ENCODE measurements around the gene MREG.
"Not testable (repeated sequence)": the region's sequence is repeated elsewhere in the genome, so short reads cannot be mapped to it uniquely, and the experiment has no call there.

DNA sequence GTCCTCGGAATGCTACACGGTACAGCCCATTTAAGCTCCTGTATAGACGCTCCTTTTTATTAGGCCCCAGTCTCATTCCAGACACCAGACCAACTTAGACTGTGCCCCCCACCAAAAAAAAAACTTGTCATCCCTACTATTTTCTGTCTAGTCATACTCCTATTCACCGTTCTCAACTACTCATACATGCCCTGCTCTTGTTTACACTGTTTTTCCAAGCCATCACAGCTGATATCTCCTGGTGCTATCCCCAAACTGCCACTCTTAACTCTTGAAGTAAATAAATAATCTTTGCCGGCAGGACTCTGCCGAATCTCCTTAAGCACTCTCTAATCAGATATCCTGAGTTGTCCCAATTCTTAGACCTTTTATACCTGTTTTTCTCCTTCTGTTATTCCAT is 86.4 kb downstream of the MREG start:
- not testable (repeated sequence) for TF ChIP-seq ZFP36 (IDR thresholded peaks at IDR 0.05; ENCODE audit: borderline replicate concordance, partially characterized antibody); MAZ (IDR thresholded peaks at IDR 0.05; ENCODE audit: borderline replicate concordance, low read depth, low read length); EP300 (IDR thresholded peaks at IDR 0.05); RAD21 (conservative IDR thresholded peaks at IDR 0.05 in 1 of 2, IDR thresholded peaks at IDR 0.05 in 1 of 2); CHD2 (IDR thresholded peaks at IDR 0.05; ENCODE audit: low read length, partially characterized antibody); JUNB (IDR thresholded peaks at IDR 0.05)
- TF ChIP-seq, protein P1, sequence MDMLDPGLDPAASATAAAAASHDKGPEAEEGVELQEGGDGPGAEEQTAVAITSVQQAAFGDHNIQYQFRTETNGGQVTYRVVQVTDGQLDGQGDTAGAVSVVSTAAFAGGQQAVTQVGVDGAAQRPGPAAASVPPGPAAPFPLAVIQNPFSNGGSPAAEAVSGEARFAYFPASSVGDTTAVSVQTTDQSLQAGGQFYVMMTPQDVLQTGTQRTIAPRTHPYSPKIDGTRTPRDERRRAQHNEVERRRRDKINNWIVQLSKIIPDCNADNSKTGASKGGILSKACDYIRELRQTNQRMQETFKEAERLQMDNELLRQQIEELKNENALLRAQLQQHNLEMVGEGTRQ (IDR thresholded peaks at IDR 0.05) = not testable (repeated sequence)
- TF ChIP-seq, protein P2, sequence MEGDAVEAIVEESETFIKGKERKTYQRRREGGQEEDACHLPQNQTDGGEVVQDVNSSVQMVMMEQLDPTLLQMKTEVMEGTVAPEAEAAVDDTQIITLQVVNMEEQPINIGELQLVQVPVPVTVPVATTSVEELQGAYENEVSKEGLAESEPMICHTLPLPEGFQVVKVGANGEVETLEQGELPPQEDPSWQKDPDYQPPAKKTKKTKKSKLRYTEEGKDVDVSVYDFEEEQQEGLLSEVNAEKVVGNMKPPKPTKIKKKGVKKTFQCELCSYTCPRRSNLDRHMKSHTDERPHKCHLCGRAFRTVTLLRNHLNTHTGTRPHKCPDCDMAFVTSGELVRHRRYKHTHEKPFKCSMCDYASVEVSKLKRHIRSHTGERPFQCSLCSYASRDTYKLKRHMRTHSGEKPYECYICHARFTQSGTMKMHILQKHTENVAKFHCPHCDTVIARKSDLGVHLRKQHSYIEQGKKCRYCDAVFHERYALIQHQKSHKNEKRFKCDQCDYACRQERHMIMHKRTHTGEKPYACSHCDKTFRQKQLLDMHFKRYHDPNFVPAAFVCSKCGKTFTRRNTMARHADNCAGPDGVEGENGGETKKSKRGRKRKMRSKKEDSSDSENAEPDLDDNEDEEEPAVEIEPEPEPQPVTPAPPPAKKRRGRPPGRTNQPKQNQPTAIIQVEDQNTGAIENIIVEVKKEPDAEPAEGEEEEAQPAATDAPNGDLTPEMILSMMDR (IDR thresholded peaks at IDR 0.05) = not testable (repeated sequence)
- TF ChIP-seq, protein P3, sequence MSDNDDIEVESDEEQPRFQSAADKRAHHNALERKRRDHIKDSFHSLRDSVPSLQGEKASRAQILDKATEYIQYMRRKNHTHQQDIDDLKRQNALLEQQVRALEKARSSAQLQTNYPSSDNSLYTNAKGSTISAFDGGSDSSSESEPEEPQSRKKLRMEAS (IDR thresholded peaks at IDR 0.05) = not testable (repeated sequence)
- TF ChIP-seq, protein P4, sequence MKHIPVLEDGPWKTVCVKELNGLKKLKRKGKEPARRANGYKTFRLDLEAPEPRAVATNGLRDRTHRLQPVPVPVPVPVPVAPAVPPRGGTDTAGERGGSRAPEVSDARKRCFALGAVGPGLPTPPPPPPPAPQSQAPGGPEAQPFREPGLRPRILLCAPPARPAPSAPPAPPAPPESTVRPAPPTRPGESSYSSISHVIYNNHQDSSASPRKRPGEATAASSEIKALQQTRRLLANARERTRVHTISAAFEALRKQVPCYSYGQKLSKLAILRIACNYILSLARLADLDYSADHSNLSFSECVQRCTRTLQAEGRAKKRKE (CRISPR knock-in tag; IDR thresholded peaks at IDR 0.05; ENCODE audit: low read depth) = not testable (repeated sequence)

Measured in A549 (cell line).